D721Med (cell line): ENCODE results near the gene KATNB1.

Experiments used
- DNase-seq: peaks from one replicate; pipeline ENCODE4 v3.0.0; 2011; ENCODE audit warnings: low spot score; ENCODE audit not compliant: insufficient read length
- FAIRE-seq: peaks from 2 replicates; lab custom pipeline; 2011; peaks lifted over from hg19 to GRCh38; lab: Jason Lieb, UNC
- TF ChIP-seq, protein P1 (sequence below): IDR thresholded peaks from 2 replicates; pipeline ENCODE4 v1.5.1; 2012; ENCODE audit warnings: mild to moderate bottlenecking, control low read depth; ENCODE audit not compliant: insufficient read depth; ENCODE audit errors: missing control alignments

KATNB1 gene

DNA sequence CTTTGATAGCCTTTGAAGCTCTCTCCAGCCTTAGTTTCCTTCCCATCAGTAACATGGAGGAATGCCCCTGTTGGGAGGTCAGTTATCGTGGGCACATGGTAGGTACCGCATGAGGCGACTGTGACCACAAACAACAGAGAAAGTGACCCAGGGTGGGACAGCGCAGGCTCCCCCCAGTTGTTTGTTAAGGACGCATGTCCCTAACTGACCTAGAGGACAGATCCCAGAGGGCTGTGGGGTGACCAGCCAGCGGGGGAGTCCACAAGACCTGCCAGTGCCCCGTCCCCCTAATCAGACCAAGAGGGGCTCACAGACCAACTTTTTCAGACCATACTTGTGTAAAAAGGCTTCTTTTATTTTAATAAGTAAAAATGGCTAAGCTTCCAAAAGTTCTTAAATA, 22.3 kb downstream of the KATNB1 start:
- no peak for FAIRE-seq
- TF ChIP-seq, protein P1, sequence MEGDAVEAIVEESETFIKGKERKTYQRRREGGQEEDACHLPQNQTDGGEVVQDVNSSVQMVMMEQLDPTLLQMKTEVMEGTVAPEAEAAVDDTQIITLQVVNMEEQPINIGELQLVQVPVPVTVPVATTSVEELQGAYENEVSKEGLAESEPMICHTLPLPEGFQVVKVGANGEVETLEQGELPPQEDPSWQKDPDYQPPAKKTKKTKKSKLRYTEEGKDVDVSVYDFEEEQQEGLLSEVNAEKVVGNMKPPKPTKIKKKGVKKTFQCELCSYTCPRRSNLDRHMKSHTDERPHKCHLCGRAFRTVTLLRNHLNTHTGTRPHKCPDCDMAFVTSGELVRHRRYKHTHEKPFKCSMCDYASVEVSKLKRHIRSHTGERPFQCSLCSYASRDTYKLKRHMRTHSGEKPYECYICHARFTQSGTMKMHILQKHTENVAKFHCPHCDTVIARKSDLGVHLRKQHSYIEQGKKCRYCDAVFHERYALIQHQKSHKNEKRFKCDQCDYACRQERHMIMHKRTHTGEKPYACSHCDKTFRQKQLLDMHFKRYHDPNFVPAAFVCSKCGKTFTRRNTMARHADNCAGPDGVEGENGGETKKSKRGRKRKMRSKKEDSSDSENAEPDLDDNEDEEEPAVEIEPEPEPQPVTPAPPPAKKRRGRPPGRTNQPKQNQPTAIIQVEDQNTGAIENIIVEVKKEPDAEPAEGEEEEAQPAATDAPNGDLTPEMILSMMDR: no peak
- DNase-seq: no peak

GRCh38 chr16:57758331-57759117, 23.0 kb downstream of the KATNB1 start:
- DNase-seq: no peak
- TF ChIP-seq, protein P1: no peak
- no peak for FAIRE-seq

DNA sequence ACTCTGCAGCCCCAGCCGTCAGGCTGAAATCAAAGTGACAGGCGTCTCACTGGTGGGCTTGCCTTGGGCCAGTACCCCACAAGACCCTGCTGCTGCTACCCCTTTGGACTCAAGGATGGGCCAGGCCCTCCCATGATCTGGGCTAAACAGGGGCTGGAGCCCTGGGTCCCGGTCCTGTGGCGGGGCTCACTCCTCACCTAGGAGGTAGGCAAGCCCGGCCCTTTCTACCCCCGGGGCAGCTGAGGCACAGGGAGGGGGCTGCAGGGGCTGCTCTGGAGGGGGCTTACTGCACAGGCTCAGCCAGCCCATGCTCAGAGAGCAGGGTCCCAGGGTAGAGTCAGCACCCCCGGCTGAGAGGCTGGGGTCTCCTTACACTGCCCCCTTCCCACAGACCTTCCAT, 23.6 kb downstream of the KATNB1 start:
- TF ChIP-seq, protein P1: no peak
- DNase-seq (no peak), FAIRE-seq (no peak)

DNA sequence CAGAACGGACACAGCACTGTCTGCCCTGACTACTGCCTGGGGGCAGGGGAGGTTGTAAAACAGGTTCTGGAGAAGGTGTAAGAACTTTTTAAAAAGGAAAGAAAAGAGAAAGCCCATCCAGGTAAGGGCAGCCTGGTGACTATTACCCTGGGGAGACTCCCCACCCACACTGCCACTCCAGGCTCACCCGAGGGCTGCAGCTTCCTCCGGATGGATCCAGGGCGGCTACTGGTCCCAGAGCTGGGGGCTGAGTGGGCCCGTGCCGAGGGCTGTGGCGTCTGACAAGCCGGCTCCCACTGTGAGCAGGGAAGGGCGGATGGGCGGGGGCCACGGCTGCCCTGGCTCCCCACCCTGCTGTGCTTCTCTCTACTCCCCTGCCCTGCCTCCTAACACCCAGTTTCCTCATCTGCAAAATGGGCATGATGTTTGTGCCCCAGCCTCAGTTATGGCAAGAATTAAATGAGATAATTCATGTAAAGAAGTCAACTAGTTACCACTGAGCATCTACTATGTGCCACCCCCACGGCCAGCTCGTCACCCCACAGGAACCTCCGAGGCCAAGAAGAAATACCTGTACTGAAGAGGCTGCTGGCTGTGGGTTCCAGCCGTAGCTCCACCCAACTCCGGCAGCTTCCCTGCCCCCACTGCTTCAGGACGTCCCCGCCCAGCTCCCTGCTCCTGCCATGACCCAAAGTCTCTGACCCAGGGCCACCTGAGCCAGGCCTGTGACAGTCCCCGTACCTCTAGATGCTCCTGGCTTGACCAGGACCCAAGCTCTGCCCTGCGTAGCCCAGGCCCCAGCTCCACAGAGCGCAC, 24.2 kb downstream of the KATNB1 start:
- TF ChIP-seq, protein P1: no peak
- DNase-seq: no peak
- no peak for FAIRE-seq

GRCh38 chr16:57760357-57761160, 25.0 kb downstream of the KATNB1 start:
- TF ChIP-seq, protein P1: no peak
- FAIRE-seq (no peak), DNase-seq (no peak)

GRCh38 chr16:57761301-57761700, 25.7 kb downstream of the KATNB1 start:
- FAIRE-seq (no peak), DNase-seq (no peak)
- TF ChIP-seq, protein P1: no peak
